GM21786 (cell line): ENCODE results near the gene FZD1.
A peak's percentile ranks its signal among the peaks of the same experiment; 100 is the strongest.

ENCODE experiments used
- ATAC-seq: cut with Tn5 transposase; IDR thresholded peaks from one replicate; pipeline ENCODE4 v1.9.1; 2021; ENCODE audit not compliant: unreplicated experiment

Gene FZD1

GRCh38 chr7:91264924-91265681, 870 bp downstream of the FZD1 start:
- peak; percentile 34 for ATAC-seq

- ATAC-seq = no peak
Measured at GRCh38 chr7:91265693-91266066, 1.4 kb downstream of the FZD1 start.

GRCh38 chr7:91266067-91266688, 1.9 kb downstream of the FZD1 start:
- no peak for ATAC-seq

- ATAC-seq = no peak
Measured at GRCh38 chr7:91266689-91267090, 2.5 kb downstream of the FZD1 start.

GRCh38 chr7:91267171-91267955, 3.1 kb downstream of the FZD1 start:
- ATAC-seq = no peak

GRCh38 chr7:91270372-91270771, 6.1 kb downstream of the FZD1 start:
- no peak for ATAC-seq

- ATAC-seq = peak; percentile 89
Measured at GRCh38 chr7:91276909-91277308, 12.7 kb downstream of the FZD1 start.

- ATAC-seq = peak; percentile 51
Measured at GRCh38 chr7:91280185-91280584, 16.0 kb downstream of the FZD1 start.

GRCh38 chr7:91280604-91281003, 16.4 kb downstream of the FZD1 start:
- ATAC-seq = no peak

- ATAC-seq = no peak
Measured at GRCh38 chr7:91285696-91286355, 21.6 kb downstream of the FZD1 start.

- no peak for ATAC-seq
Measured at GRCh38 chr7:91286432-91286831, 22.2 kb downstream of the FZD1 start.

- ATAC-seq = no peak
Measured at GRCh38 chr7:91287371-91288084, 23.3 kb downstream of the FZD1 start.

- ATAC-seq = no peak
Measured at GRCh38 chr7:91288208-91288824, 24.1 kb downstream of the FZD1 start.

GRCh38 chr7:91289633-91290254, 25.5 kb downstream of the FZD1 start:
- ATAC-seq = no peak

- ATAC-seq = no peak
Measured at GRCh38 chr7:91291302-91291701, 27.1 kb downstream of the FZD1 start.

GRCh38 chr7:91291902-91292301, 27.7 kb downstream of the FZD1 start:
- ATAC-seq = no peak

GRCh38 chr7:91292506-91292905, 28.3 kb downstream of the FZD1 start:
- ATAC-seq = no peak

- ATAC-seq = no peak
Measured at GRCh38 chr7:91293136-91293535, 28.9 kb downstream of the FZD1 start.

GRCh38 chr7:91293840-91294239, 29.6 kb downstream of the FZD1 start:
- no peak for ATAC-seq

GRCh38 chr7:91294639-91295220, 30.5 kb downstream of the FZD1 start:
- ATAC-seq = no peak
